GM23338 (cell line): ENCODE measurements around the gene RGS3. TPM values are rescaled to one million over a fixed set of nuclear protein-coding genes. Genes with fewer than 3 reads are reported as not detected.

Experiments
- ATAC-seq: fragments of 200-7000 bp; cut with Tn5 transposase; 3 replicates; pipeline ENCODE4 v1.9.1; 2020
- DNase-seq: peaks from one replicate; pipeline ENCODE4 v3.0.0-alpha.2; 2015; ENCODE audit warnings: low spot score
- H2AFZ ChIP-seq: fragments of 200-600 bp; sonication (generic); 2 replicates; pipeline ENCODE4 v1.8.0; 2016; ENCODE audit warnings: antibody characterized with exemption, mild to moderate bottlenecking, moderate library complexity
- H3F3A ChIP-seq: fragments of 200-600 bp; sonication (generic); replicated peaks from 2 replicates; pipeline ENCODE4 v1.8.0; 2017; ENCODE audit warnings: antibody characterized with exemption, mixed run types, low read depth
- H3K27ac ChIP-seq: fragments of 200-600 bp; sonication (generic); 2 replicates; pipeline ENCODE4 v1.6.1; 2016; ENCODE audit warnings: low read depth
- H3K27me3 ChIP-seq: fragments of 200-600 bp; sonication (generic); 2 replicates; pipeline ENCODE4 v1.8.0; 2016; ENCODE audit warnings: mild to moderate bottlenecking, mixed run types, moderate library complexity; ENCODE audit not compliant: insufficient read depth
- H3K36me3 ChIP-seq: fragments of 200-600 bp; sonication (generic); 2 replicates; pipeline ENCODE4 v1.8.0; 2016; ENCODE audit warnings: mild to moderate bottlenecking; ENCODE audit not compliant: insufficient read depth
- H3K4me1 ChIP-seq: fragments of 200-600 bp; sonication (generic); 2 replicates; pipeline ENCODE4 v1.8.0; 2016; ENCODE audit warnings: mild to moderate bottlenecking, moderate library complexity; ENCODE audit not compliant: insufficient read depth
- H3K4me2 ChIP-seq: fragments of 200-600 bp; sonication (generic); 2 replicates; pipeline ENCODE4 v1.7.1; 2017; ENCODE audit warnings: mixed run types
- H3K4me3 ChIP-seq: fragments of 200-600 bp; sonication (generic); 2 replicates; pipeline ENCODE4 v1.6.1; 2016; ENCODE audit warnings: mixed run types
- H3K79me2 ChIP-seq: fragments of 200-600 bp; sonication (generic); replicated peaks from 2 replicates; pipeline ENCODE4 v1.8.0; 2017; ENCODE audit warnings: mild to moderate bottlenecking; ENCODE audit not compliant: insufficient read depth
- H3K9me2 ChIP-seq: fragments of 200-600 bp; sonication (generic); 2 replicates; pipeline ENCODE4 v1.8.0; 2017; ENCODE audit not compliant: insufficient read depth
- H4K20me1 ChIP-seq: fragments of 200-600 bp; sonication (generic); replicated peaks from 2 replicates; pipeline ENCODE4 v1.8.0; 2017; ENCODE audit warnings: mild to moderate bottlenecking; ENCODE audit not compliant: insufficient read depth
- H3K27ac Mint-ChIP-seq: 2 replicates; pipeline ENCODE4 v1.8.0; 2020; ENCODE audit warnings: inconsistent platforms, mild to moderate bottlenecking, moderate library complexity, mixed read lengths
- H3K27me3 Mint-ChIP-seq: 3 replicates; pipeline ENCODE4 v1.8.0; 2022; ENCODE audit warnings: low read depth, mild to moderate bottlenecking, moderate library complexity, mixed read lengths, inconsistent platforms; ENCODE audit not compliant: insufficient read depth, poor library complexity
- H3K36me3 Mint-ChIP-seq: 3 replicates; pipeline ENCODE4 v1.8.0; 2021; ENCODE audit warnings: low read depth, mild to moderate bottlenecking, inconsistent platforms, moderate library complexity, mixed read lengths
- H3K4me1 Mint-ChIP-seq: 3 replicates; pipeline ENCODE4 v1.8.0; 2020; ENCODE audit warnings: mild to moderate bottlenecking, inconsistent platforms, mixed read lengths
- H3K4me3 Mint-ChIP-seq: 3 replicates; pipeline ENCODE4 v1.8.0; 2021; ENCODE audit warnings: moderate library complexity, mild to moderate bottlenecking, inconsistent platforms, mixed read lengths
- H3K9me3 Mint-ChIP-seq: 3 replicates; pipeline ENCODE4 v1.8.0; 2020; ENCODE audit warnings: moderate library complexity, mild to moderate bottlenecking, inconsistent platforms, mixed read lengths
- ETS1 ChIP-seq: IDR thresholded peaks from 2 replicates; pipeline ENCODE4 v1.6.1; 2016; ENCODE audit warnings: antibody characterized with exemption
- EZH2 ChIP-seq: fragments of 200-600 bp; sonication (generic); IDR thresholded peaks from one replicate; pipeline ENCODE4 v1.8.0; 2017; ENCODE audit warnings: antibody characterized with exemption, mild to moderate bottlenecking, low read depth; ENCODE audit not compliant: unreplicated experiment
- JUNB ChIP-seq: IDR thresholded peaks from one replicate; pipeline ENCODE4 v1.6.1; 2016; ENCODE audit warnings: antibody characterized with exemption; ENCODE audit not compliant: unreplicated experiment
- STAT1 ChIP-seq: IDR thresholded peaks from one replicate; pipeline ENCODE4 v1.6.1; 2016; ENCODE audit warnings: antibody characterized with exemption; ENCODE audit not compliant: unreplicated experiment
- ZNF331 ChIP-seq: fragments of 250-450 bp; sonication (Bioruptor Pico); IDR thresholded peaks from 2 replicates; pipeline ENCODE4 v1.5.0; 2020; ENCODE audit warnings: low read depth, mild to moderate bottlenecking, moderate library complexity
- ZNF462 ChIP-seq: fragments of 250-450 bp; sonication (Bioruptor Pico); IDR thresholded peaks from 2 replicates; pipeline ENCODE4 v1.5.0; 2020; ENCODE audit warnings: mild to moderate bottlenecking, moderate library complexity
- polyA plus RNA-seq: library from polyadenylated mRNA; unstranded; fragments of >200 nt; fragmentation: Nextera tagmentation; extraction: Ambion mirVana; gene quantifications from 2 replicates; pipeline ENCODE4 v1.2.1, GENCODE V29; 2016
- total RNA-seq: library from RNA; depleted of rRNA; stranded (reverse); fragments of >200 nt; shearing (Covaris generic); gene quantifications from 2 replicates; pipeline ENCODE4 v1.2.3, GENCODE V29; 2014

The RGS3 gene
- total and polyA plus RNA-seq, 2 experiments from 2014 or later: 14.2 to 24.3 TPM

- no peaks in the 10 kb centered on the region for H3K36me3 ChIP-seq
- no peaks in the 10 kb centered on the region for H3K27me3 ChIP-seq
- no peak overlapping the region for H3K27ac ChIP-seq
- H3K4me1 ChIP-seq: peaks cover 4% of the 10 kb centered on the region
- no peak overlapping the region for H3K4me3 ChIP-seq
- Mint-ChIP-seq H3K36me3 (peaks cover 5% of the 10 kb centered on the region; the same call in 1 of the 3 replicates), H3K4me3 (no peak overlapping the region), H3K27ac (no peak overlapping the region), H3K27me3 (peaks cover 1% of the 10 kb centered on the region), H3K9me3 (0 out of 3 replicates have a peak, but pooled peaks cover 3% of the 10 kb centered on the region), H3K4me1 (peaks cover 16% of the 10 kb centered on the region)
- H2AFZ ChIP-seq: no peak overlapping the region
- H4K20me1 ChIP-seq: no peaks in the 10 kb centered on the region
- no peaks in the 10 kb centered on the region for H3K79me2 ChIP-seq
- DNase-seq: no peak
- no peak for TF ChIP-seq EZH2
- no peak for TF ChIP-seq STAT1
- no peak for ATAC-seq
- no peaks in the 10 kb centered on the region for H3F3A ChIP-seq
- H3K9me2 ChIP-seq: no peaks in the 10 kb centered on the region
- H3K4me2 ChIP-seq: no peak overlapping the region
Measured at GRCh38 chr9:113476511-113476916, 13.0 kb downstream of the RGS3 start.

GRCh38 chr9:113477058-113477457, 13.5 kb downstream of the RGS3 start:
- no peak overlapping the region for H3K4me3 ChIP-seq
- DNase-seq (no peak), ATAC-seq (no peak)
- Mint-ChIP-seq H3K36me3 (0 out of 3 replicates have a peak, but pooled peaks cover 2% of the 10 kb centered on the region), H3K27ac (no peak overlapping the region; the same call in 1 of the 2 replicates), H3K27me3 (peaks cover 1% of the 10 kb centered on the region), H3K4me3 (no peak overlapping the region), H3K9me3 (no peaks in the 10 kb centered on the region), H3K4me1 (peaks cover 16% of the 10 kb centered on the region)
- no peaks in the 10 kb centered on the region for H3K79me2 ChIP-seq
- no peak for TF ChIP-seq ZNF331 (CRISPR knock-in tag)
- H3K27me3 ChIP-seq: no peaks in the 10 kb centered on the region
- no peak overlapping the region for H2AFZ ChIP-seq
- 0 out of 2 replicates have a peak, but pooled peaks cover 3% of the 10 kb centered on the region for H3K4me1 ChIP-seq
- H3K9me2 ChIP-seq: no peaks in the 10 kb centered on the region
- H4K20me1 ChIP-seq: no peaks in the 10 kb centered on the region
- H3K36me3 ChIP-seq: no peaks in the 10 kb centered on the region
- no peak overlapping the region for H3K4me2 ChIP-seq
- H3K27ac ChIP-seq: no peak overlapping the region
- H3F3A ChIP-seq: no peaks in the 10 kb centered on the region

GRCh38 chr9:113477661-113478060, 14.1 kb downstream of the RGS3 start:
- Histone ChIP-seq H4K20me1 (no peaks in the 10 kb centered on the region), H3K36me3 (no peaks in the 10 kb centered on the region), H3F3A (no peaks in the 10 kb centered on the region), H3K9me2 (no peaks in the 10 kb centered on the region), H3K4me2 (no peak overlapping the region), H3K4me1 (0 out of 2 replicates have a peak, but pooled peaks cover 3% of the 10 kb centered on the region), H3K79me2 (no peaks in the 10 kb centered on the region), H3K27ac (no peak overlapping the region), H2AFZ (no peak overlapping the region), H3K4me3 (no peak overlapping the region), H3K27me3 (no peaks in the 10 kb centered on the region)
- H3K36me3 Mint-ChIP-seq: no peaks in the 10 kb centered on the region
- ATAC-seq (peak; percentile 47; the same call in 2 of the 3 replicates), DNase-seq (no peak)
- peaks cover 1% of the 10 kb centered on the region for H3K27me3 Mint-ChIP-seq
- H3K4me3 Mint-ChIP-seq: no peak overlapping the region
- no peaks in the 10 kb centered on the region for H3K9me3 Mint-ChIP-seq
- H3K4me1 Mint-ChIP-seq: peaks cover 16% of the 10 kb centered on the region
- H3K27ac Mint-ChIP-seq: no peak overlapping the region; the same call in 1 of the 2 replicates
- TF ChIP-seq ZNF462 (CRISPR knock-in tag) (no peak), JUNB (no peak), ETS1 (no peak)
